NCI-H1930 (cell line): ENCODE results near the gene ZNF385A.

Experiments
- DNase-seq, 2 experiments: peaks; one replicate each; lab custom pipeline; 2025; lab: John Stamatoyannopoulos, UW

The ZNF385A gene

GRCh38 chr12:54415221-54415929 lies 30.8 kb upstream of the ZNF385A start:
- no peak for DNase-seq

GRCh38 chr12:54413284-54414190 lies 29.0 kb upstream of the ZNF385A start:
- no peak for DNase-seq

GRCh38 chr12:54412786-54413185 lies 28.3 kb upstream of the ZNF385A start:
- DNase-seq, result no peak

- no peak for DNase-seq
Measured at GRCh38 chr12:54412348-54412747, 27.8 kb upstream of the ZNF385A start.

GRCh38 chr12:54411391-54412241 lies 27.1 kb upstream of the ZNF385A start:
- no peak for DNase-seq

GRCh38 chr12:54409267-54409666 lies 24.7 kb upstream of the ZNF385A start:
- no peak for DNase-seq

- no peak for DNase-seq
Measured at GRCh38 chr12:54407183-54407905, 22.8 kb upstream of the ZNF385A start.

- DNase-seq, result no peak
Measured at GRCh38 chr12:54405573-54405972, 21.0 kb upstream of the ZNF385A start.

- DNase-seq, result no peak
Measured at GRCh38 chr12:54405106-54405505, 20.6 kb upstream of the ZNF385A start.

GRCh38 chr12:54404061-54405004 lies 19.8 kb upstream of the ZNF385A start:
- DNase-seq, result peak; percentile 28 to 53

GRCh38 chr12:54401119-54401518 lies 16.6 kb upstream of the ZNF385A start:
- no peak for DNase-seq

- DNase-seq, result peak; percentile 26 to 64
Measured at GRCh38 chr12:54398995-54399793, 14.7 kb upstream of the ZNF385A start.

GRCh38 chr12:54398218-54398617 lies 13.7 kb upstream of the ZNF385A start:
- no peak for DNase-seq

GRCh38 chr12:54397157-54397556 lies 12.6 kb upstream of the ZNF385A start:
- DNase-seq, result no peak

- no peak for DNase-seq
Measured at GRCh38 chr12:54395545-54395944, 11.0 kb upstream of the ZNF385A start.

- DNase-seq, result no peak
Measured at GRCh38 chr12:54394986-54395385, 10.5 kb upstream of the ZNF385A start.

GRCh38 chr12:54394281-54394719 lies 9.8 kb upstream of the ZNF385A start:
- DNase-seq, result peak in 1 of 2 experiments; percentile 27

GRCh38 chr12:54393743-54394142 lies 9.2 kb upstream of the ZNF385A start:
- no peak for DNase-seq

GRCh38 chr12:54393207-54393609 lies 8.7 kb upstream of the ZNF385A start:
- DNase-seq, result no peak
